ENCODE measurements around the gene RGL1.

DNA sequence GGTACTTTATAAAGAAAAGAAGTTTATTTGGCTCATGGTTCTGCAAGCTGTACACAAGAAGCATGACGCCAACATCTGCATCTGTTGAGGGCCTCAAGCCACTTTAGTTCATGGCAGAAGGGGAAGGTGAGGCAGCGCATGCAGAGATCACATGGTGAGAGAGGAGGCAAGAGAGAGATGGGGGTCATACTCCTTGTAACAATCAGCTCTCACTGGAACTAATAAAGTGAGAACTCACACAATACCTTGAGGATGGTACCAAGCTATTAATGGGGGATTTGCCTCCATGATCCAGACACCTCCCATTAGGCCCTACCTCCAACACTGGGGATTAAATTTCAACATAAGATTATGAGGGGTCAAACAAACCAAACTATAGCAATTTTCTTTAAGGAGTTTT is 3.3 kb upstream of the RGL1 start:
- TF ChIP-seq POLR2A (IDR thresholded peaks at IDR 0.05; ENCODE audit: low read length) (no peak), GATA1 (IDR thresholded peaks at IDR 0.05; ENCODE audit: low read depth, low read length) (no peak)

Data from erythroblast (primary cell).